MM.1S (cell line): ENCODE results near the gene SLC35F1.

ENCODE experiments used
- EZH2 ChIP-seq: fragments of 300-600 bp; sonication (generic); optimal IDR thresholded peaks from 2 replicates; pipeline ENCODE3; 2017; ENCODE audit warnings: low read depth, mild to moderate bottlenecking, antibody characterized with exemption, low read length, mixed read lengths
- TF ChIP-seq, protein P1 (sequence below): fragments of 300-600 bp; sonication (generic); IDR thresholded peaks from 2 replicates; pipeline ENCODE4 v1.5.1; 2016; ENCODE audit warnings: antibody characterized with exemption, low read length, mixed read lengths

DNA sequence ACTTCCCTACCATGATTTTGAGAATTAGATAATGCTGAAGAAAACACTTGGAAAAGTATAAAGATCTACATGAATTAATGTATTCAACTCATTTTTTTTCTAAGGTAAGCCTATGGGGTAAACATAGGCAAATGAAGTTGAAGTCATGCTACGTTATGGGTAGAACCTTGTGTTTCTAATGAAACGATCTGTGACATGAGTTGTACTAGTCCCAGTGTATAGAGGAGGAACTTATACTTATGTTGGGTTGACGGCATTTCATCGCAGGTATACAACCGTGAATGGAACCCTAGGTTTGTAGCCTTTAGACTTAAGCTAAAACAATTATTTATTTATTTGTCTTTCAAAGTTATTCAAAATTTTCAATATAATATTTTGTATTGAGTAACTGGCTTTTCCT, 2.6 kb downstream of the SLC35F1 start:
- TF ChIP-seq, protein P1, sequence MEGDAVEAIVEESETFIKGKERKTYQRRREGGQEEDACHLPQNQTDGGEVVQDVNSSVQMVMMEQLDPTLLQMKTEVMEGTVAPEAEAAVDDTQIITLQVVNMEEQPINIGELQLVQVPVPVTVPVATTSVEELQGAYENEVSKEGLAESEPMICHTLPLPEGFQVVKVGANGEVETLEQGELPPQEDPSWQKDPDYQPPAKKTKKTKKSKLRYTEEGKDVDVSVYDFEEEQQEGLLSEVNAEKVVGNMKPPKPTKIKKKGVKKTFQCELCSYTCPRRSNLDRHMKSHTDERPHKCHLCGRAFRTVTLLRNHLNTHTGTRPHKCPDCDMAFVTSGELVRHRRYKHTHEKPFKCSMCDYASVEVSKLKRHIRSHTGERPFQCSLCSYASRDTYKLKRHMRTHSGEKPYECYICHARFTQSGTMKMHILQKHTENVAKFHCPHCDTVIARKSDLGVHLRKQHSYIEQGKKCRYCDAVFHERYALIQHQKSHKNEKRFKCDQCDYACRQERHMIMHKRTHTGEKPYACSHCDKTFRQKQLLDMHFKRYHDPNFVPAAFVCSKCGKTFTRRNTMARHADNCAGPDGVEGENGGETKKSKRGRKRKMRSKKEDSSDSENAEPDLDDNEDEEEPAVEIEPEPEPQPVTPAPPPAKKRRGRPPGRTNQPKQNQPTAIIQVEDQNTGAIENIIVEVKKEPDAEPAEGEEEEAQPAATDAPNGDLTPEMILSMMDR, result no peak
- no peak for TF ChIP-seq EZH2
